HFF-Myc (cell line): ENCODE results near the gene SNCB.
A peak's percentile ranks its signal among the peaks of the same experiment; 100 is the strongest.

Experiments
- DNase-seq: peaks from one replicate; pipeline ENCODE4 v3.0.0-alpha.2; 2011; ENCODE audit warnings: low read depth; ENCODE audit errors: extremely low read depth
- H3K4me3 ChIP-seq: replicated peaks from 2 replicates; pipeline ENCODE4 v1.5.1; 2011; ENCODE audit warnings: low read depth, mild to moderate bottlenecking, control low read depth, low read length
- TF ChIP-seq, protein P1 (sequence below): IDR thresholded peaks from 2 replicates; pipeline ENCODE4 v1.5.1; 2012; ENCODE audit warnings: mild to moderate bottlenecking, low read depth, low read length, control low read depth; ENCODE audit errors: missing control alignments

Gene SNCB

DNA sequence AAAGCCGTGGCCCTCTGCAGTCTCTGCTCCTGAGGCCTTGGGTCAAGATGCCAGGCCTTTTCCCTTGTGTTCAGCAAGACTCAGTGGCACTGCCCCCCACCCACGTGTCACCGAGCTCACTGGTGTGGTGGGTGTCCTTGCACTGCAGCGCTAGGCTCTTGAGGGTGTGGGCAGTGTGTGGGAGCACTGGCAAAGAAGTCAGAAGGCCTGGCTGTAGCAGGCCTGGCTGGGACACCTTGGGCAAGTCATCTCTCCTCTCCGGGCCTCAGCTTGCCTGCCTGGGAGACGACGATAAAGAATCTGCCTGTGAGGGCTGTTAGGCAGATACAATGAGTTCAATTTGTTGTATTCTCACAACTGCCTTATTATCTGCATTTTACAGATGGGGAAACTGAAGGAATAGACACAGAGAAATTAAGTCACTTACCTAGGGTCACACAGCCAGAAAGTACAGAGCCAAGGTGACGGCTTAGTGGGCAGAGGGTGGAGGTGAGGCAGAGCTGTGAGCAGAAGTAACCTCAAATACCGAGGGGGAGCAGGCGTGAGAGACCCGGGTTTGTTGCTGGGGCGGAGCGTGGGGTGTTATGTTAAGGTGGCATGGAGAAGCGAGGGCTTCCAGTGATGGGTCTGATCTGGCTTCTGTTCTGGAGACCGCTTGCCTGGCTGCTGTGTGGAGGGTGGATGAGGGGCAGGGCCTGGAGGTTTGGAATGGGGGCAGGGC, 18.3 kb upstream of the SNCB start:
- TF ChIP-seq, protein P1, sequence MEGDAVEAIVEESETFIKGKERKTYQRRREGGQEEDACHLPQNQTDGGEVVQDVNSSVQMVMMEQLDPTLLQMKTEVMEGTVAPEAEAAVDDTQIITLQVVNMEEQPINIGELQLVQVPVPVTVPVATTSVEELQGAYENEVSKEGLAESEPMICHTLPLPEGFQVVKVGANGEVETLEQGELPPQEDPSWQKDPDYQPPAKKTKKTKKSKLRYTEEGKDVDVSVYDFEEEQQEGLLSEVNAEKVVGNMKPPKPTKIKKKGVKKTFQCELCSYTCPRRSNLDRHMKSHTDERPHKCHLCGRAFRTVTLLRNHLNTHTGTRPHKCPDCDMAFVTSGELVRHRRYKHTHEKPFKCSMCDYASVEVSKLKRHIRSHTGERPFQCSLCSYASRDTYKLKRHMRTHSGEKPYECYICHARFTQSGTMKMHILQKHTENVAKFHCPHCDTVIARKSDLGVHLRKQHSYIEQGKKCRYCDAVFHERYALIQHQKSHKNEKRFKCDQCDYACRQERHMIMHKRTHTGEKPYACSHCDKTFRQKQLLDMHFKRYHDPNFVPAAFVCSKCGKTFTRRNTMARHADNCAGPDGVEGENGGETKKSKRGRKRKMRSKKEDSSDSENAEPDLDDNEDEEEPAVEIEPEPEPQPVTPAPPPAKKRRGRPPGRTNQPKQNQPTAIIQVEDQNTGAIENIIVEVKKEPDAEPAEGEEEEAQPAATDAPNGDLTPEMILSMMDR = no peak
- H3K4me3 ChIP-seq = peak overlapping the region; percentile 70
- no peak for DNase-seq

DNA sequence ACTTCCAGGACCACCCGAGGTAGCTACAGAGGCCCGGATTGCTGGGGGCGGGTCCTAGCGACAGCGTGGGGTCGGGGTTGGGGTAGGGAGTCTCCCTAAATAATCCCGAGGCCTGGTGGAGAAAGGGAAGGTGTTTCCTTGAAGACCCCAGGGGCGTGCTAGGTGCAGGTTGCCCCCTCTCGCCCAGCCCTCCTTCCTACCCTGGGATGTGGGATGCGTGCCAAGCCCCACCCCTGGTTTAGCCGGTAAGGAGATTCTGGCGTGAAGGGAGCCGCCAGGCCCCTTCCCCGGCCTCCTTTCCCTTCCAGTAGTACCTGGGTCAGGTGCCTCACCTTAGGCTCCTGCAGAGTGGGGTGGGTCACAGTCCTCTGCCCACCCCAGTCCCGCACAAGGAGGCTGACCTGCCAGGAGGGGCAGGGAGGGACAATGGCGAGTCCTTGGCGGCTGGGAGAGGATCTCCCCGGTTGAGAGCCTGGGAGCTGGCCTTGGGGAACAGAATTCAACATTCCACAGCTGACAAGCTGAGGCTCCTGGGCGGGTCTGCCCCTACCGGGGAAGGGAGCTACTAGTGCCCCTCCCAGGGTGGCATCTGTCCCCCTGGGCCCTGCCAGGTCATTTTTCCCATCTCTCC, 17.6 kb upstream of the SNCB start:
- TF ChIP-seq, protein P1 = no peak
- DNase-seq = no peak
- peak overlapping the region; percentile 70 for H3K4me3 ChIP-seq

DNA sequence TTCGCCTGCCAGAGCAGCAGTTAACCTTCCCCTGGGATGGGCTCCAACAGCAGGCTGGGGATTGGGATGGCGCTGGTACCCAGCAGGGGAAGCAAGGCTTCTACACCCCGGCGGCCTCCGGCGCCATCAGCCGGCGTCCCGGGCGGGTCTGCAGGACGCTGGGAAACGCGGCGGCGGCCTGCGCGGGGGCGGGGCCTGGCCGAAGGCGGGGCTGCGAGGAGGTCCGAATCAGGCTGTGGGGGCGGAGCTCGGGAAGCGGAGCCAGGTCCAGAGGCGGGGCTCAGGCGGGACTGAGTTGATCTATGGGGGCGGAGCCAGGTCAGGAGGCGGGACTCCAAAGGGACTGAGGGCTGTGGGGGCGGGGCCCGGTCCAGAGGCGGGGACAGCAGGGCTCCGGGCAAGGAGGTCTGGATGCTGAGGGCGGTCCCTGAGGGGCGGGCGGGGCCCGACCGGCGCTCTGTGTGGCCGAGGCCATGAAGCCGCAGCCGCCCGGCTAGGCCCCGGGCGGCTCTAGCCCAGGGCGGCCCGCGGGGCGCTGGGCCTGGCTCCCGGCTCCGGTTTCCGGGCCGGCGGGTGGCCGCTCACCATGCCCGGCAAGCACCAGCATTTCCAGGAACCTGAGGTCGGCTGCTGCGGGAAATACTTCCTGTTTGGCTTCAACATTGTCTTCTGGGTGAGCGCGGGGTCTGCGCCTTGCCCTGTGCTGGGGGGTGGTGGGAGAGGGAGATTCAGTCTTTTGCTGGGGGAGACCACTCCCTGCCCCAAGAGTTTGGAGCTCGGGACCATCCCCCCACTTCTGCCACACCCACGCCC, 16.9 kb upstream of the SNCB start, which contains the start of gene TSPAN17:
Gene TSPAN17, plus strand, starts transcription at position 455 of the 813 bp plus-strand sequence. Its CDS starts 132 bp downstream, at position 587.
- TF ChIP-seq, protein P1 = peak; percentile 13
- H3K4me3 ChIP-seq = peak within 1 kb of the TSS; percentile 70
- peak; percentile 91 for DNase-seq

DNA sequence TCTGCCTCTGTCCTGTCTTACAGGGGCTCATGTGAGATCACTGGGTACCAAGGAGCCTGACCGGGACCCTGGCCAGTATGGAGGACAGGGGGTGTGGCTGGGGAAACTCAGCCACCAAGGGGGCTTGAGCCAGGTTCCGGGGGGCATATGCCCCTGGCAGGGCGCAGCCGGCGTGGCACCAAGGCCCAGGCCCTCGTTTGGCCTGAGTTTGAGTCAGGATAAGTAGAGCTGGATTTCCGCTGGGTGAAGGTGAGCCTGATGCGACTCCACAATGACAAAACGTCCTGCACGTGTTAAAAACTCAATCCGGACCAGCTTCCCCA, 16.3 kb upstream of the SNCB start:
- DNase-seq = no peak
- peak overlapping the region; percentile 36 for H3K4me3 ChIP-seq
- TF ChIP-seq, protein P1 = no peak

DNA sequence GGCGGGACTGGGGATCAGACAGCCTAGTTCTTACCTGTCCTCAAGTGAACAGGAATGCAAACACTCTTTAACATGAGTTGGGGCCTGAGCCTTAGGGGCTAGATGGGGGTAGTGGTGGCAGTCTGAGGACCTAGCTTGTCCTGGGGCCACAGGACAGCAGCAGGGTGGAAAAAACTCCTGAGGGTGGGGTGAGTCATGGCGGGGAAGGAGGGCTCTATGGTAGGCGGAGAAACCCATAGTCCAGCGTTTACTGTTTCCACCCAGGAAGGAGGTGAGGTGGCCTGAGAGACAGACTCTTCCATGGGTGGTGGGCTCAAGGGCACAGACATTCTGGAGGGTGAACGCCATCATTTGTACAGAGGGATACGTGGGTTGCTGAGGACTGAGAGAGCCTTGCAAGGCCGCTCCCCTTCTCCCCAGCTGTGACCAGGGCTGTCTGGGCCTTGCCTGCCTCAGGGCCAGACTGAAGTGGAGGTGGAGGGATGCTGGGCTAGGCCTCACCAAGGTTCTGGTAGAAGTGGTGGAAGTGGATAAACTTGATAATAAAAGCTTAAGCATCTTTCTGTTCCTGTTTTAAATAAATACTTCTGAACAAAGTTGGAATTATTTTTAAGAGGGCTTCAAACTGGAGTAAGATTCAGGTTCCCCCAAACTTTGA, 15.8 kb upstream of the SNCB start:
- peak overlapping the region; percentile 36; the same call in 1 of the 2 replicates for H3K4me3 ChIP-seq
- DNase-seq = no peak
- TF ChIP-seq, protein P1 = no peak

DNA sequence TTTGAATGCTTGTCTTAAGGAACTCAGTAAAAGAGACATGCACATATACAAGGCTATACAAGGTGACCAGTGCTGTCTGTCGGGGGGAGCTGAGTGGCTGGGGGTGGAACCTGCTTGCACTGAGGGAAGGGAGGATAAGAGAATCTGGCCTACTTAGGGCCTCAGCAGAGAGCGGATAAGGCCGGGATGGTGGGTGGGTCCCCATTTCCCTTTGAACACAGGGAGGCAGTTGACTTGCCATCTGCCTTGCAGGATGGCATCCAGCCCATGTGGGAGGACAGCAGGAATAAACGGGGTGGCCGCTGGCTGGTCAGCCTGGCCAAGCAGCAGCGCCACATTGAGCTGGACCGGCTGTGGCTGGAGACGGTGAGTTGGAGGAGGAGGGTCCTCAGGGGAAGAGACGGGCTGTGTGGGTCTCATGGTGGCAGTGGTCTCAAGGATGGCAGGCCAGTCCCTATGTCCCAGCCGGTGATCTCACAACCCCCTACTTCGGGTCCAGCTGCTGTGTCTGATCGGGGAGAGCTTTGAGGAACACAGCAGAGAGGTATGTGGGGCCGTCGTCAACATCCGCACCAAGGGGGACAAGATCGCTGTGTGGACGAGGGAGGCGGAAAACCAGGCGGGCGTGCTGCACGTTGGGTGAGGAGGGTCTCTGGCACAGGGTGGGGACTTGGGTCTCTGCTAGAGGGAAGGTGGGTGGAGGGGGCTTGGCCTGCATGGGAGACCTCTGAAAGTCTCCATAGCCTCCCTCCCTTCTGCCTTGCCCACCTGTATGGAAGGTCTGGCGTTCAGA, 14.7 kb upstream of the SNCB start:
- no peak for DNase-seq
- no peak overlapping the region for H3K4me3 ChIP-seq
- TF ChIP-seq, protein P1 = no peak
